Gastrocnemius medialis (tissue), 4 donors: ENCODE data around the gene GPR146. TPM values are rescaled to one million over a fixed set of nuclear protein-coding genes. Genes with fewer than 3 reads are reported as not detected.

Experiments
- ATAC-seq, 2 donors: fragments of 150-250 bp; one replicate each; pipeline ENCODE4 v1.9.1; 2016
- DNase-seq, 2 donors: peaks; one replicate each; pipeline ENCODE4 v3.0.0-alpha.2; 2019
- H3K27ac ChIP-seq, 4 donors: fragments of 200-600 bp; sonication (generic); 1 replicate in 1 of 4; 2 replicates in 3 of 4; pipeline ENCODE4 v1.5.1; 2016 to 2018; ENCODE audit warnings: mild to moderate bottlenecking in 2 of 4, moderate library complexity in 1 of 4
- H3K27me3 ChIP-seq, 3 donors: fragments of 200-600 bp; sonication (generic) in 2 of 3; 1 replicate in 1 of 3; 2 replicates in 2 of 3; pipeline versions ENCODE4 v1.5.1 to v1.6.0; 2016 to 2019; ENCODE audit warnings: mild to moderate bottlenecking in 1 of 3, moderate library complexity in 1 of 3
- H3K36me3 ChIP-seq, 2 donors: fragments of 200-600 bp; sonication (generic) in 1 of 2; one replicate each; pipeline ENCODE4 v1.5.1; 2017 to 2018
- H3K4me1 ChIP-seq, 2 donors: fragments of 200-600 bp; sonication (generic) in 1 of 2; one replicate each; pipeline ENCODE4 v1.5.1; 2016 to 2017; ENCODE audit warnings: mild to moderate bottlenecking in 2 of 2
- H3K4me3 ChIP-seq, 4 donors: fragments of 200-600 bp; sonication (generic) in 3 of 4; 1 replicate in 1 of 4; 2 replicates in 3 of 4; pipeline ENCODE4 v1.5.1; 2016 to 2019; ENCODE audit warnings: mild to moderate bottlenecking in 2 of 4
- H3K9me3 ChIP-seq, 3 donors: fragments of 200-600 bp; sonication (generic) in 2 of 3; 1 replicate in 1 of 3; 2 replicates in 2 of 3; pipeline ENCODE4 v1.5.1; 2016 to 2019
- POLR2A ChIP-seq, 2 donors: fragments of 450-650 bp; IDR thresholded peaks; one replicate each; pipeline ENCODE4 v1.6.1; 2017; ENCODE audit warnings: antibody characterized with exemption in 2 of 2, mild to moderate bottlenecking in 2 of 2, moderate library complexity in 2 of 2
- in situ Hi-C, 4 donors: fragments of 200-750 bp; cut with MboI; loops; one replicate each; pipeline versions ENCODE4 v1.15.0 to v1.8.0; 2017; ENCODE audit warnings: low sequenced_read_pairs in 4 of 4
- intact Hi-C: fragments of 100-400 bp; cut with DNase I; formaldehyde crosslinking; loops from one replicate; pipeline ENCODE4 v1.15.1; 2023; ENCODE audit warnings: low total_unique reads
- total RNA-seq, 4 donors: library from RNA; depleted of rRNA; stranded (reverse); fragments of >200 nt; gene quantifications; one replicate each; pipeline versions ENCODE4 v1.1.0 to v1.2.3, GENCODE V29; 2016
- TF ChIP-seq, protein P1 (sequence below), 5 experiments: fragments of 450-650 bp in 3 of 5; fragments of 200-600 bp in 2 of 5; sonication (generic) in 2 of 5; IDR thresholded peaks in 4 of 5; conservative IDR thresholded peaks in 1 of 5; 1 replicate in 4 of 5; 2 replicates in 1 of 5; pipeline ENCODE4 v1.5.1; 2016 to 2019; ENCODE audit warnings: antibody characterized with exemption in 5 of 5, mild to moderate bottlenecking in 3 of 5, moderate library complexity in 3 of 5

GPR146 gene
- total RNA-seq, 4 donors from 2014 or later, result 23.3 to 43.8 (median 29.5) TPM

- in situ Hi-C loops (loop anchor here (5.0 to 10.0 kb wide), 2 partner anchors 73 to 76 kb away; no protein-coding TSS in a partner anchor), intact Hi-C loops (loop anchor here (5.0 kb wide), 1 partner anchor 46 kb away; no protein-coding TSS in a partner anchor)
- no peaks in the 10 kb centered on the region for H3K27me3 ChIP-seq
- TF ChIP-seq, protein P1, sequence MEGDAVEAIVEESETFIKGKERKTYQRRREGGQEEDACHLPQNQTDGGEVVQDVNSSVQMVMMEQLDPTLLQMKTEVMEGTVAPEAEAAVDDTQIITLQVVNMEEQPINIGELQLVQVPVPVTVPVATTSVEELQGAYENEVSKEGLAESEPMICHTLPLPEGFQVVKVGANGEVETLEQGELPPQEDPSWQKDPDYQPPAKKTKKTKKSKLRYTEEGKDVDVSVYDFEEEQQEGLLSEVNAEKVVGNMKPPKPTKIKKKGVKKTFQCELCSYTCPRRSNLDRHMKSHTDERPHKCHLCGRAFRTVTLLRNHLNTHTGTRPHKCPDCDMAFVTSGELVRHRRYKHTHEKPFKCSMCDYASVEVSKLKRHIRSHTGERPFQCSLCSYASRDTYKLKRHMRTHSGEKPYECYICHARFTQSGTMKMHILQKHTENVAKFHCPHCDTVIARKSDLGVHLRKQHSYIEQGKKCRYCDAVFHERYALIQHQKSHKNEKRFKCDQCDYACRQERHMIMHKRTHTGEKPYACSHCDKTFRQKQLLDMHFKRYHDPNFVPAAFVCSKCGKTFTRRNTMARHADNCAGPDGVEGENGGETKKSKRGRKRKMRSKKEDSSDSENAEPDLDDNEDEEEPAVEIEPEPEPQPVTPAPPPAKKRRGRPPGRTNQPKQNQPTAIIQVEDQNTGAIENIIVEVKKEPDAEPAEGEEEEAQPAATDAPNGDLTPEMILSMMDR (IDR thresholded peaks at IDR 0.05 in 4 of 5, conservative IDR thresholded peaks at IDR 0.05 in 1 of 5), result no peak
- no peak for TF ChIP-seq POLR2A (IDR thresholded peaks at IDR 0.05)
- H3K36me3 ChIP-seq, result no peaks in the 10 kb centered on the region
- no peaks in the 10 kb centered on the region for H3K9me3 ChIP-seq
- DNase-seq (no peak), ATAC-seq (no peak)
- H3K4me1 ChIP-seq, result peaks cover 6 to 7% of the 10 kb centered on the region in 2 donors
- H3K4me3 ChIP-seq, result no peak overlapping the region
- H3K27ac ChIP-seq, result no peak overlapping the region
Observed at GRCh38 chr7:1068013-1068412, 23.7 kb downstream of the GPR146 start.

DNA sequence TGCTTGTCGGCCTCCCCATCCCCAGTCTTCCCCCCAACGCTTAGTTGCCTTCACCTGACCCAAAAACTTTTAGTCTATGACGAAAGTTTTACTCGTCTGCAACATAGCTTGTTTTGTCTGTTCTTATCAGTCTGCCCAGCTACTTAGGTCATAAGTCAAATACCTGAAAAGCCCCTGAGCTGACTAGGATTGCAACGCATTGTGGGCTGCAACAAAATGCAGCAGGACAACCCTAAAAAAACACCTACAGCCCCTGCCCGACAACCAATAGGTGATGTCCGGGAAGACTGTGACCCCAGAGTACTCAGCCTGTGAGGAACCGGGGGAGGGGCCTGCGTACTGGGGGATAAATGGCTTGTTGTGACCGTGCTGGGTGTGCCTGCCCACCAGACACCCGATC lies 24.3 kb downstream of the GPR146 start:
- DNase-seq, result no peak
- intact Hi-C loops, result loop anchor here (5.0 kb wide), 1 partner anchor 46 kb away; no protein-coding TSS in a partner anchor
- no peaks in the 10 kb centered on the region for H3K9me3 ChIP-seq
- in situ Hi-C loops, result loop anchor here (5.0 to 10.0 kb wide), 2 partner anchors 74 to 76 kb away; no protein-coding TSS in a partner anchor
- peaks cover 6 to 7% of the 10 kb centered on the region in 2 donors for H3K4me1 ChIP-seq
- H3K4me3 ChIP-seq, result no peak overlapping the region
- H3K27me3 ChIP-seq, result no peaks in the 10 kb centered on the region
- ATAC-seq, result no peak
- H3K27ac ChIP-seq, result no peak overlapping the region
- TF ChIP-seq, protein P1 (IDR thresholded peaks at IDR 0.05 in 4 of 5, conservative IDR thresholded peaks at IDR 0.05 in 1 of 5), result no peak
- no peak for TF ChIP-seq POLR2A (IDR thresholded peaks at IDR 0.05)
- no peaks in the 10 kb centered on the region for H3K36me3 ChIP-seq

DNA sequence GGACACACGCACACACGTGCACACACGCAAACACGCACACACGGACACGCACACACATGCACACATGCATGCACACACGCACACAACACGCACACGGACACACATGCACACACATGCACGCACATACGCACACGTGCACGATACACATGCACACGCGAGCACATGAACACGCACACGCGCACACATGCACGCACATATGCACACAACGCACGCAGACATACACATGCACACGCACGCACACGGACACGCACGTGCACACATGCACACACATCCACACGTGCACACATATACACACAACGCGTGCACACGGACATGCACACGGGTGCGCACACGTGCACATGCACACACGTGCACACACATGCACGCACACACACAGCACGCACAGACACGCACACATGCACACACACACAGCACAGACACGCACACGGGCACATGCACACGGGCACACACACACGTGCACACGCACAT lies 26.2 kb downstream of the GPR146 start:
- peaks cover under 1 to 1% of the 10 kb centered on the region in 2 donors for H3K4me1 ChIP-seq
- H3K36me3 ChIP-seq, result no peaks in the 10 kb centered on the region
- in situ Hi-C loops (no loop called here), intact Hi-C loops (no loop called here)
- no peak overlapping the region for H3K4me3 ChIP-seq
- H3K27ac ChIP-seq, result no peak overlapping the region
- no peak for ATAC-seq
- no peaks in the 10 kb centered on the region for H3K27me3 ChIP-seq
- H3K9me3 ChIP-seq, result no peaks in the 10 kb centered on the region
- TF ChIP-seq, protein P1 (IDR thresholded peaks at IDR 0.05 in 4 of 5, conservative IDR thresholded peaks at IDR 0.05 in 1 of 5), result no peak
- TF ChIP-seq POLR2A (IDR thresholded peaks at IDR 0.05), result no peak
- no peak for DNase-seq

GRCh38 chr7:1071731-1072254 lies 27.4 kb downstream of the GPR146 start:
- DNase-seq, result no peak
- Histone ChIP-seq H3K27ac (no peak overlapping the region), H3K4me3 (no peak overlapping the region), H3K9me3 (no peaks in the 10 kb centered on the region), H3K36me3 (no peaks in the 10 kb centered on the region), H3K4me1 (peaks cover 4 to 8% of the 10 kb centered on the region in 2 donors), H3K27me3 (no peaks in the 10 kb centered on the region)
- TF ChIP-seq POLR2A (IDR thresholded peaks at IDR 0.05), result no peak
- TF ChIP-seq, protein P1 (IDR thresholded peaks at IDR 0.05 in 4 of 5, conservative IDR thresholded peaks at IDR 0.05 in 1 of 5), result no peak
- in situ Hi-C loops (no loop called here), intact Hi-C loops (no loop called here)
- no peak for ATAC-seq
